KOPT-K1 (cell line): ENCODE results near the gene LMOD3.

ENCODE experiments used
- H3K27ac ChIP-seq: fragments of 200-600 bp; sonication (generic); 2 replicates; pipeline ENCODE4 v1.5.1; 2016; ENCODE audit warnings: antibody characterized with exemption, mild to moderate bottlenecking, low read depth, low read length; ENCODE audit not compliant: poor library complexity, severe bottlenecking
- H3K36me3 ChIP-seq: fragments of 200-600 bp; sonication (generic); 2 replicates; pipeline ENCODE4 v1.5.1; 2017; ENCODE audit warnings: antibody characterized with exemption, mild to moderate bottlenecking, low read length, moderate library complexity; ENCODE audit not compliant: insufficient read depth
- H3K9me3 ChIP-seq: fragments of 200-600 bp; sonication (generic); 2 replicates; pipeline ENCODE4 v1.5.1; 2017; ENCODE audit warnings: antibody characterized with exemption, low read length, mild to moderate bottlenecking; ENCODE audit not compliant: insufficient read depth, poor library complexity, severe bottlenecking

LMOD3 gene

GRCh38 chr3:69090021-69090420 lies 32.4 kb downstream of the LMOD3 start:
- H3K9me3 ChIP-seq, result no peaks in the 10 kb centered on the region
- no peak overlapping the region for H3K27ac ChIP-seq
- peaks cover 21% of the 10 kb centered on the region for H3K36me3 ChIP-seq

- Histone ChIP-seq H3K9me3 (no peaks in the 10 kb centered on the region), H3K36me3 (peaks cover 9% of the 10 kb centered on the region), H3K27ac (no peak overlapping the region)
Observed at GRCh38 chr3:69088063-69088462, 34.3 kb downstream of the LMOD3 start.

- Histone ChIP-seq H3K36me3 (peaks cover 9% of the 10 kb centered on the region), H3K9me3 (no peaks in the 10 kb centered on the region), H3K27ac (no peak overlapping the region)
Observed at GRCh38 chr3:69087030-69087791, 35.2 kb downstream of the LMOD3 start.

GRCh38 chr3:69085833-69086722 lies 36.3 kb downstream of the LMOD3 start:
- H3K9me3 ChIP-seq, result no peaks in the 10 kb centered on the region
- H3K36me3 ChIP-seq, result peaks cover 9% of the 10 kb centered on the region
- peak overlapping the region; percentile 75 for H3K27ac ChIP-seq

GRCh38 chr3:69085168-69085832 lies 37.1 kb downstream of the LMOD3 start:
- H3K9me3 ChIP-seq, result no peaks in the 10 kb centered on the region
- H3K27ac ChIP-seq, result peak overlapping the region; percentile 75
- H3K36me3 ChIP-seq, result peaks cover 9% of the 10 kb centered on the region

- Histone ChIP-seq H3K36me3 (peaks cover 5% of the 10 kb centered on the region), H3K27ac (peak within 1 kb of the TSS; percentile 75), H3K9me3 (no peaks in the 10 kb centered on the region)
Observed at GRCh38 chr3:69084326-69085167, 37.8 kb downstream of the LMOD3 start, which contains the start of gene ARL6IP5. TSS of gene ARL6IP5 (plus strand) at chr3:69084937. CDS start at chr3:69085048, 111 bp downstream.

- Histone ChIP-seq H3K36me3 (no peaks in the 10 kb centered on the region), H3K9me3 (no peaks in the 10 kb centered on the region), H3K27ac (peak overlapping the region; percentile 4)
Observed at GRCh38 chr3:69082805-69083204, 39.6 kb downstream of the LMOD3 start.

- H3K9me3 ChIP-seq, result no peaks in the 10 kb centered on the region
- no peaks in the 10 kb centered on the region for H3K36me3 ChIP-seq
- H3K27ac ChIP-seq, result no peak overlapping the region
Observed at GRCh38 chr3:69082361-69082760, 40.0 kb downstream of the LMOD3 start.

- Histone ChIP-seq H3K27ac (no peak overlapping the region), H3K36me3 (peaks cover 1% of the 10 kb centered on the region), H3K9me3 (no peaks in the 10 kb centered on the region)
Observed at GRCh38 chr3:69081583-69082262, 40.7 kb downstream of the LMOD3 start.

- Histone ChIP-seq H3K9me3 (no peaks in the 10 kb centered on the region), H3K27ac (peak within 1 kb of the TSS; percentile 72), H3K36me3 (peaks cover 9% of the 10 kb centered on the region)
Observed at GRCh38 chr3:69080233-69080920, 42.0 kb downstream of the LMOD3 start, which contains the start of gene UBA3. TSS of gene UBA3 (minus strand) at chr3:69080365. CDS start at chr3:69080353, 12 bp downstream.

GRCh38 chr3:69079269-69080159 lies 42.9 kb downstream of the LMOD3 start:
- H3K27ac ChIP-seq, result peak overlapping the region; percentile 72
- H3K36me3 ChIP-seq, result peaks cover 17% of the 10 kb centered on the region
- H3K9me3 ChIP-seq, result no peaks in the 10 kb centered on the region

GRCh38 chr3:69072928-69073327 lies 49.5 kb downstream of the LMOD3 start:
- H3K9me3 ChIP-seq, result no peaks in the 10 kb centered on the region
- H3K36me3 ChIP-seq, result peaks cover 66% of the 10 kb centered on the region
- H3K27ac ChIP-seq, result no peak overlapping the region
